HCT116 (cell line): ENCODE measurements around the gene PRAMEF10. TPM values are rescaled to one million over a fixed set of nuclear protein-coding genes. Genes with fewer than 3 reads are reported as not detected.
"Not testable (repeated sequence)": the region's sequence is repeated elsewhere in the genome, so short reads cannot be mapped to it uniquely, and the experiment has no call there.

Experiments
- ATAC-seq: fragments of 200-7000 bp; cut with Tn5 transposase; 2 replicates; pipeline ENCODE4 v1.9.1; 2020; ENCODE audit warnings: mild to moderate bottlenecking, moderate library complexity
- BruUV-seq: library from RNA; stranded (reverse); fragments of 400-500 nt; replicated peaks from 2 replicates; lab custom pipeline; 2021; lab: Mats Ljungman, UMichigan
- CTCF ChIA-PET: fragments of 300-600 bp; sonication (Branson Sonifier 250); formaldehyde crosslinking; loops from one replicate; lab custom pipeline; 2021; ENCODE audit warnings: antibody characterized with exemption; lab: Charles Lee
- POLR2A ChIA-PET: fragments of 300-600, 350-600 bp; sonication (Branson Sonifier 250); formaldehyde crosslinking; loops from one replicate; lab custom pipeline; 2021; ENCODE audit warnings: antibody characterized with exemption; lab: Charles Lee
- RAD21 ChIA-PET, 2 experiments: fragments of 300-600 bp; sonication (Branson Sonifier 250); formaldehyde crosslinking; loops; one replicate each; lab custom pipeline; 2023; ENCODE audit warnings: low total read pairs in 2 of 2; ENCODE audit not compliant: uncharacterized antibody in 2 of 2, unreplicated experiment in 2 of 2, low non-redundant PET in 1 of 2; lab: Charles Lee
- DNase-seq: peaks from one replicate; pipeline ENCODE4 v3.0.0-alpha.2; 2010; ENCODE audit warnings: low read depth, low spot score
- H2AFZ ChIP-seq: fragments of 200-600 bp; shearing (Covaris generic), sonication (generic); 2 replicates; pipeline ENCODE4 v1.6.1; 2017; ENCODE audit warnings: low read depth, mixed run types, mixed read lengths, antibody characterized with exemption, low read length; ENCODE audit not compliant: poor library complexity, severe bottlenecking
- H3K27ac ChIP-seq: 2 replicates; pipeline ENCODE4 v1.5.1; 2012; ENCODE audit warnings: low read depth, low read length
- H3K27me3 ChIP-seq: fragments of 200-600 bp; sonication (generic); 2 replicates; pipeline ENCODE4 v1.6.1; 2016; ENCODE audit warnings: mixed run types, low read length, mixed read lengths; ENCODE audit not compliant: insufficient read depth
- H3K36me3 ChIP-seq, 2 experiments: fragments of 200-500 bp in 1 of 2; fragments of 200-600 bp in 1 of 2; sonication (Bioruptor generic) in 1 of 2; sonication (generic) in 1 of 2; 2 replicates each; pipeline versions ENCODE4 v1.5.1 to v1.6.1; 2014 to 2016; ENCODE audit warnings: low read length in 2 of 2, inconsistent platforms in 1 of 2, mixed read lengths in 1 of 2, mixed run types in 1 of 2; ENCODE audit not compliant: insufficient read depth in 2 of 2, control insufficient read depth in 1 of 2
- H3K4me1 ChIP-seq, 2 experiments: fragments of 200-600 bp in 1 of 2; sonication (generic) in 1 of 2; 2 replicates each; pipeline versions ENCODE4 v1.5.1 to v1.6.1; 2012 to 2017; ENCODE audit warnings: low read length in 2 of 2, inconsistent platforms in 1 of 2, mild to moderate bottlenecking in 1 of 2, mixed read lengths in 1 of 2, mixed run types in 1 of 2, moderate library complexity in 1 of 2; ENCODE audit not compliant: insufficient read depth in 2 of 2, control insufficient read depth in 1 of 2
- H3K4me2 ChIP-seq: fragments of 200-600 bp; sonication (generic); 2 replicates; pipeline ENCODE4 v1.6.1; 2017; ENCODE audit warnings: mixed run types, low read length, mixed read lengths
- H3K4me3 ChIP-seq, 2 experiments: fragments of 200-600 bp in 1 of 2; sonication (generic) in 1 of 2; replicated peaks in 1 of 2; 2 replicates each; pipeline ENCODE4 v1.5.1; 2011 to 2016; ENCODE audit warnings: low read length in 2 of 2, control low read depth in 1 of 2, low read depth in 1 of 2, mild to moderate bottlenecking in 1 of 2, mixed read lengths in 1 of 2, mixed run types in 1 of 2
- H3K79me2 ChIP-seq: fragments of 200-600 bp; sonication (generic); 2 replicates; pipeline ENCODE4 v1.6.1; 2017; ENCODE audit warnings: mild to moderate bottlenecking, mixed run types, low read length, moderate library complexity, mixed read lengths; ENCODE audit not compliant: insufficient read depth
- H3K9ac ChIP-seq: fragments of 200-600 bp; sonication (generic); 2 replicates; pipeline ENCODE4 v1.6.1; 2016; ENCODE audit warnings: low read length, mixed read lengths
- H3K9me2 ChIP-seq: fragments of 200-600 bp; sonication (generic), shearing (Covaris generic); 2 replicates; pipeline ENCODE4 v1.6.1; 2017; ENCODE audit warnings: mixed run types, mild to moderate bottlenecking, moderate library complexity; ENCODE audit not compliant: insufficient read depth
- H3K9me3 ChIP-seq, 2 experiments: fragments of 200-500 bp in 1 of 2; fragments of 200-600 bp in 1 of 2; sonication (Bioruptor generic) in 1 of 2; sonication (generic) in 1 of 2; 2 replicates each; pipeline ENCODE4 v1.6.1; 2014 to 2017; ENCODE audit warnings: low read length in 2 of 2, mixed read lengths in 2 of 2, inconsistent platforms in 1 of 2, low read depth in 1 of 2, mild to moderate bottlenecking in 1 of 2, mixed run types in 1 of 2, moderate library complexity in 1 of 2; ENCODE audit not compliant: control insufficient read depth in 1 of 2, insufficient read depth in 1 of 2
- H4K20me1 ChIP-seq: fragments of 200-600 bp; sonication (generic), shearing (Covaris generic); 2 replicates; pipeline ENCODE4 v1.6.1; 2017; ENCODE audit warnings: mixed run types, mild to moderate bottlenecking, moderate library complexity; ENCODE audit not compliant: insufficient read depth
- ATF3 ChIP-seq: IDR thresholded peaks from 2 replicates; pipeline ENCODE4 v1.6.1; 2012
- CBX3 ChIP-seq: IDR thresholded peaks from 2 replicates; pipeline ENCODE4 v1.6.1; 2012; ENCODE audit warnings: low read depth
- CEBPB ChIP-seq: IDR thresholded peaks from 2 replicates; pipeline ENCODE4 v1.6.1; 2012; ENCODE audit warnings: low read depth
- EZH2 ChIP-seq: fragments of 200-600 bp; sonication (generic); IDR thresholded peaks from 2 replicates; pipeline ENCODE4 v1.6.1; 2017; ENCODE audit warnings: antibody characterized with exemption, mixed run types
- FOSL1 ChIP-seq: IDR thresholded peaks from 2 replicates; pipeline ENCODE4 v1.6.1; 2012; ENCODE audit warnings: low read depth
- JUND ChIP-seq: IDR thresholded peaks from 2 replicates; pipeline ENCODE4 v1.6.1; 2012
- POLR2A ChIP-seq: IDR thresholded peaks from 2 replicates; pipeline ENCODE4 v1.7.0; 2011; ENCODE audit warnings: borderline replicate concordance; ENCODE audit not compliant: insufficient read depth, insufficient read length; ENCODE audit errors: extremely low read depth
- SIN3A ChIP-seq: IDR thresholded peaks from 2 replicates; pipeline ENCODE4 v1.6.1; 2012; ENCODE audit warnings: low read depth
- SP1 ChIP-seq: IDR thresholded peaks from 2 replicates; pipeline ENCODE4 v1.6.1; 2012; ENCODE audit warnings: low read depth
- TCF7L2 ChIP-seq: IDR thresholded peaks from 2 replicates; pipeline ENCODE4 v1.7.0; 2011; ENCODE audit warnings: borderline replicate concordance, inconsistent platforms; ENCODE audit not compliant: insufficient read depth, insufficient read length; ENCODE audit errors: extremely low read depth
- YY1 ChIP-seq: IDR thresholded peaks from 2 replicates; pipeline ENCODE4 v1.6.1; 2011; ENCODE audit warnings: low read length, low read depth, moderate library complexity, mild to moderate bottlenecking; ENCODE audit not compliant: insufficient replicate concordance; ENCODE audit errors: extremely low read depth
- ZBTB33 ChIP-seq: IDR thresholded peaks from 2 replicates; pipeline ENCODE4 v1.6.1; 2011; ENCODE audit warnings: mild to moderate bottlenecking, low read length, moderate library complexity; ENCODE audit not compliant: insufficient replicate concordance; ENCODE audit errors: extremely low read depth
- ZFX ChIP-seq: fragments of 450-650 bp; IDR thresholded peaks from 2 replicates; pipeline ENCODE4 v1.6.1; 2017
- ZNF274 ChIP-seq: fragments of 200-500 bp; sonication (Bioruptor generic); IDR thresholded peaks from 2 replicates; pipeline ENCODE4 v1.6.1; 2014; ENCODE audit warnings: mild to moderate bottlenecking, low read depth, low read length, inconsistent platforms
- intact Hi-C: fragments of 100-400 bp; cut with micrococcal nuclease; formaldehyde crosslinking; loops from 2 replicates; pipeline ENCODE4 v1.10.0; 2022
- total RNA-seq: library from RNA; stranded (reverse); gene quantifications from one replicate; pipeline ENCODE4 v1.2.1, GENCODE V29; 2021; ENCODE audit not compliant: unreplicated experiment
- TF ChIP-seq, protein P1 (sequence below), 3 experiments: fragments of 200-600 bp in 1 of 3; sonication (generic) in 1 of 3; IDR thresholded peaks in 2 of 3; conservative IDR thresholded peaks in 1 of 3; 2 replicates each; pipeline ENCODE4 v1.5.1; 2012 to 2017; ENCODE audit warnings: low read depth in 2 of 3, low read length in 2 of 3, antibody characterized with exemption in 1 of 3, borderline replicate concordance in 1 of 3, control low read depth in 1 of 3, mild to moderate bottlenecking in 1 of 3, mixed read lengths in 1 of 3, mixed run types in 1 of 3, moderate library complexity in 1 of 3; ENCODE audit not compliant: insufficient read depth in 1 of 3
- TF ChIP-seq, protein P2 (sequence below): IDR thresholded peaks from 2 replicates; pipeline ENCODE4 v1.6.1; 2012

PRAMEF10 gene
- total RNA-seq, 1 experiment from 2014 or later, result not detected

DNA sequence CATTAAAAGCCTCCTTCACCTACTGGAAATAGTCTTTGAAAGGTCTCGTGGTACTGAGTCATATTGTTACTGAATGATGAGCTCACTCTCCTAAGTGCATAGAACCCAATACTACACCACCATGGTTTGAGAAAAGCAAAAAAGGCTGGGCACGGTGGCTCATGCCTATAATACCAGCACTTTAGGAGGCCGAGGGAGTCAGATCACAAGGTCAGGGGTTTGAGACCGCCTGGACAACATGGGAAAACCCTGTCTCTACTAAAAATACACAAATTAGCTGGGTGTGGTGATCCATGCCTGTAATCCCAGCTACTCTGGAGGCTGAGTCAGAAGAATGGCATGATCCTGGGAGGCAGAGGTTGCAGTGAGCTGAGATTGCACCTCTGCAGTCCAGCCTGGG, 46.3 kb downstream of the PRAMEF10 start:
- H3K9me3 ChIP-seq, result no peaks in the 10 kb centered on the region
- no peaks in the 10 kb centered on the region for H3K9me2 ChIP-seq
- ChIA-PET CTCF (no interaction called here), RAD21 (no interaction called here), POLR2A (no interaction called here)
- no peak overlapping the region for H3K9ac ChIP-seq
- TF ChIP-seq CBX3 (no peak), POLR2A (no peak), ATF3 (no peak), JUND (peak; percentile 57), YY1 (no peak), ZNF274 (no peak), TCF7L2 (no peak), SP1 (0 out of 2 replicates have a peak, but pooled peaks have one; percentile 15), SIN3A (no peak), ZBTB33 (no peak), ZFX (no peak), CEBPB (no peak), EZH2 (no peak), FOSL1 (peak; percentile 65; the same call in 1 of the 2 replicates)
- TF ChIP-seq, protein P1, sequence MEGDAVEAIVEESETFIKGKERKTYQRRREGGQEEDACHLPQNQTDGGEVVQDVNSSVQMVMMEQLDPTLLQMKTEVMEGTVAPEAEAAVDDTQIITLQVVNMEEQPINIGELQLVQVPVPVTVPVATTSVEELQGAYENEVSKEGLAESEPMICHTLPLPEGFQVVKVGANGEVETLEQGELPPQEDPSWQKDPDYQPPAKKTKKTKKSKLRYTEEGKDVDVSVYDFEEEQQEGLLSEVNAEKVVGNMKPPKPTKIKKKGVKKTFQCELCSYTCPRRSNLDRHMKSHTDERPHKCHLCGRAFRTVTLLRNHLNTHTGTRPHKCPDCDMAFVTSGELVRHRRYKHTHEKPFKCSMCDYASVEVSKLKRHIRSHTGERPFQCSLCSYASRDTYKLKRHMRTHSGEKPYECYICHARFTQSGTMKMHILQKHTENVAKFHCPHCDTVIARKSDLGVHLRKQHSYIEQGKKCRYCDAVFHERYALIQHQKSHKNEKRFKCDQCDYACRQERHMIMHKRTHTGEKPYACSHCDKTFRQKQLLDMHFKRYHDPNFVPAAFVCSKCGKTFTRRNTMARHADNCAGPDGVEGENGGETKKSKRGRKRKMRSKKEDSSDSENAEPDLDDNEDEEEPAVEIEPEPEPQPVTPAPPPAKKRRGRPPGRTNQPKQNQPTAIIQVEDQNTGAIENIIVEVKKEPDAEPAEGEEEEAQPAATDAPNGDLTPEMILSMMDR (IDR thresholded peaks at IDR 0.05 in 2 of 3, conservative IDR thresholded peaks at IDR 0.05 in 1 of 3; ENCODE audit: borderline replicate concordance in 1 of 3, insufficient read depth in 1 of 3, low read depth in 2 of 3, low read length in 2 of 3), result no peak
- TF ChIP-seq, protein P2, sequence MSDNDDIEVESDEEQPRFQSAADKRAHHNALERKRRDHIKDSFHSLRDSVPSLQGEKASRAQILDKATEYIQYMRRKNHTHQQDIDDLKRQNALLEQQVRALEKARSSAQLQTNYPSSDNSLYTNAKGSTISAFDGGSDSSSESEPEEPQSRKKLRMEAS, result peak; percentile 27; the same call in 1 of the 2 replicates
- peaks cover 3 to 18% of the 10 kb centered on the region in 2 experiments; a peak in 3 of 4 replicates for H3K4me1 ChIP-seq
- intact Hi-C loops, result no loop called here
- peak overlapping the region in 1 of 2 experiments; percentile 26; a peak in 1 of 4 replicates for H3K4me3 ChIP-seq
- peak; percentile 88 for ATAC-seq
- H3K79me2 ChIP-seq, result no peaks in the 10 kb centered on the region
- H3K27ac ChIP-seq, result peak overlapping the region; percentile 27; the same call in 1 of the 2 replicates
- H2AFZ ChIP-seq, result peak overlapping the region; percentile 57
- peak overlapping the region; percentile 69 for H3K4me2 ChIP-seq
- H3K36me3 ChIP-seq, result no peaks in the 10 kb centered on the region
- no peaks in the 10 kb centered on the region for H4K20me1 ChIP-seq
- BruUV-seq, result no TSS peak
- no peaks in the 10 kb centered on the region for H3K27me3 ChIP-seq
- peak; percentile 41 for DNase-seq

GRCh38 chr1:12848620-12849019, 49.5 kb downstream of the PRAMEF10 start, which contains the start of gene HNRNPCL1:
HNRNPCL1 (minus strand) TSS chr1:12848720; CDS start chr1:12848289, 431 bp downstream.
- H3K9me3 ChIP-seq, H3K36me3 ChIP-seq, DNase-seq, BruUV-seq, intact Hi-C loops, ATAC-seq, H3K27ac ChIP-seq, H3K4me3 ChIP-seq, H2AFZ ChIP-seq, H3K4me2 ChIP-seq, H4K20me1 ChIP-seq, RAD21 ChIA-PET, CTCF ChIA-PET, POLR2A ChIA-PET, H3K9me2 ChIP-seq, H3K27me3 ChIP-seq, H3K9ac ChIP-seq, H3K79me2 ChIP-seq: not testable (repeated sequence)
- H3K4me1 ChIP-seq, result peaks cover 3 to 18% of the 10 kb centered on the region in 2 experiments; a peak in 3 of 4 replicates
